HL-60 (cell line): ENCODE data around the gene KIRREL2.

Experiments
- DNase-seq, 2 experiments: peaks; one replicate each; pipeline ENCODE4 v3.0.0-alpha.2; 2010 to 2020; ENCODE audit warnings: low read depth in 1 of 2, low spot score in 1 of 2
- H3K27ac ChIP-seq: fragments of 250-450 bp; sonication (Bioruptor Pico); replicated peaks from 2 replicates; pipeline ENCODE4 v1.5.1; 2020; ENCODE audit warnings: mild to moderate bottlenecking, moderate library complexity
- H3K27me3 ChIP-seq: fragments of 250-450 bp; sonication (Bioruptor Pico); 2 replicates; pipeline ENCODE4 v1.5.1; 2021; ENCODE audit warnings: mild to moderate bottlenecking, moderate library complexity; ENCODE audit not compliant: insufficient read depth, poor library complexity, severe bottlenecking
- H3K4me3 ChIP-seq: replicated peaks from 2 replicates; pipeline ENCODE4 v1.5.1; 2011; ENCODE audit warnings: mild to moderate bottlenecking, control low read depth, low read length; ENCODE audit not compliant: insufficient read depth
- CTCF ChIP-seq: IDR thresholded peaks from one replicate; pipeline ENCODE4 v1.5.1; 2011; ENCODE audit warnings: low read length, control low read depth, inconsistent platforms; ENCODE audit not compliant: insufficient read depth
- GABPA ChIP-seq: IDR thresholded peaks from 2 replicates; pipeline ENCODE4 v1.6.1; 2012; ENCODE audit warnings: low read depth
- POLR2AphosphoS5 ChIP-seq: IDR thresholded peaks from 2 replicates; pipeline ENCODE4 v1.6.1; 2012; ENCODE audit warnings: low read depth
- REST ChIP-seq: IDR thresholded peaks from 2 replicates; pipeline ENCODE4 v1.6.1; 2012; ENCODE audit warnings: low read depth; ENCODE audit not compliant: insufficient replicate concordance
- SPI1 ChIP-seq: IDR thresholded peaks from 2 replicates; pipeline ENCODE4 v1.6.1; 2012; ENCODE audit warnings: low read depth, mild to moderate bottlenecking, borderline replicate concordance

Gene KIRREL2

DNA sequence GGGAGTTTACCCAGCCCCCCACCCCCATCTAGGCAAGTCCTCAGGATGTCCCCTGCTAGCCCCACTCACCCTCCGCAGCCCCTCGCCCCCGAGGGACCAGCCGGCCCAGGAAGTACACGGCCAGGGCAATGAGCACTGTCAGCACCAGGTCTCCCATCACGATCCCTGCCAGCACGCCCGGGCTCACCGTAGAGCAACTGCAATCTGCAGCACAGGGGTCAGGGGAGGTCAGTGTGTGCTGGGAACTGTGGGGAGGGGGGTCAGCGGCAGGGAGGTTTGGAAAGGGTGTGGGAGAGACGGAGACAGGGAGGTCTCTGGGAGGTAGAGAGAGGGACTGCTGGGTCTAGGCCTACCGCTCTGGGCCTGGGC lies 50.6 kb downstream of the KIRREL2 start:
- H3K4me3 ChIP-seq: peak overlapping the region; percentile 74
- TF ChIP-seq GABPA (no peak), CTCF (no peak), SPI1 (no peak), POLR2AphosphoS5 (no peak), REST (no peak)
- no peaks in the 10 kb centered on the region for H3K27me3 ChIP-seq

DNA sequence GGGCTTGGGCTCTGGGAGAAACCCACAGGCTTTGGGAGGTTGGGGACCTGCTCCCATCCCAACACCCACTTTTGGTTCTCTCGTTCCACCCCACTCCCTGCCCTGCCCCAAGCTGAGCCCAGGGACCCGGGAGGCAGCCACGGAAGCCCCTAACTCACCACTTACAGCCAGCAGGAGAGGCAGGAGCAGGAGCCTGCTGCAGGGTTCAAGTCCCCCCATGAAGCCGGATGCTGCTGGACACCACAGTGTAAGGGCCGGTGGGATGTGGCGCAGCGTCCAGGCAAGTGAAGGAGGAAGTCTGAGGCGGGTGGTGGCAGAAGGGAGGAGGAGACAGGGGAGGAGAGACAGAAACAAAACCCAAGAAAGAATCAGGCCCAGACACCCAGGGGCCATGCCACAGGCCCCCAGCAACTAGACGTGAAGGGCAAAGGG lies 51.3 kb downstream of the KIRREL2 start, which contains the start of gene TYROBP:
TYROBP (minus strand) TSS at position 286 of the 432 bp plus-strand sequence; CDS start at position 219, 67 bp downstream.
- TF ChIP-seq POLR2AphosphoS5 (peak; percentile 69), GABPA (no peak), REST (peak; percentile 44), CTCF (no peak), SPI1 (peak; percentile 70; the same call in 1 of the 2 replicates)
- Histone ChIP-seq H3K27me3 (no peaks in the 10 kb centered on the region), H3K4me3 (peak within 1 kb of the TSS; percentile 74), H3K27ac (peak within 1 kb of the TSS; percentile 94)
- DNase-seq: peak in 1 of 2 experiments; percentile 78

More for the DNA sequence above, 50.6 kb downstream of the KIRREL2 start:
- DNase-seq: no peak
- H3K27ac ChIP-seq: peak overlapping the region; percentile 94

DNA sequence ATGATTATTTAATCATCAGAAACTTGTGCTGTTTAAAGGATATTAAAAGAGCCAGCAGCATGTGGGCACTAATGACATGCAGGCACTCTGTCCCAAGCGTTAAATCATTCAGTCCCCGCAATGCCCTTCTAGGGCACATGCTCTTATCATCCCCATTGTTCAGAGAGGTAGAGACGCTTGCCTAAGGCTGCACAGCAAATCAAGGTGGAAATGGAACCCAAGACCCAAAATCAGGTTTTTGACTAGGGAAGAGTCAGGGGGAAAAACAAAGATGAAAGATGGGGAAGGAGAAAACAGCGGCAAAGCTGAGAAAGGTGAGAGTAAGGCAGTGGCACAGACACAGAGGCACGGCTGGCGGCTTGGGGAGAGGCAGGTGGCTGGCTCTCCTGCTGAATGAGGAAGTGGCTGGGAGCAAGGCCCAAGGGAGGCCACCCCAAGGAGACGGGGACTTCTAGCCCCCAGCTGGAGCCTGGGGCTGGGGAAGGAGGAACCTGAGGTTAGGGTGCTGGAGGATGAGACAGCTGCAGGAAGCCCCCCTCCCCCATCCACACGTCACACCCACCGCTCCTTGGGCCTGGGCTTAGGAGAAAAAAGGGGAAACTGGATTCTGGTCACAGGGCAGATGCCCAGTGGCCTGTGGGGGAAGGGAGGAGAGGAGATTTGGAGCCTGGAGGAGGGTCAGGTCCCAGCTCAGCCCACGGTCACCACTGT lies 52.4 kb downstream of the KIRREL2 start:
- H3K4me3 ChIP-seq: no peak overlapping the region; the same call in 1 of the 2 replicates
- DNase-seq: peak; percentile 99 to 100
- H3K27me3 ChIP-seq: no peaks in the 10 kb centered on the region
- H3K27ac ChIP-seq: peak overlapping the region; percentile 94
- peak; percentile 100 for TF ChIP-seq POLR2AphosphoS5
- TF ChIP-seq GABPA: peak; percentile 26; the same call in 1 of the 2 replicates
- no peak for TF ChIP-seq REST
- no peak for TF ChIP-seq CTCF
- peak; percentile 99 for TF ChIP-seq SPI1
